HG03378 (cell line): ENCODE results near the gene NEMP2.

Experiments used
- ATAC-seq: cut with Tn5 transposase; IDR thresholded peaks from one replicate; pipeline ENCODE4 v1.9.1; 2021; ENCODE audit warnings: mild to moderate bottlenecking, moderate library complexity; ENCODE audit not compliant: unreplicated experiment

The NEMP2 gene, protein sequence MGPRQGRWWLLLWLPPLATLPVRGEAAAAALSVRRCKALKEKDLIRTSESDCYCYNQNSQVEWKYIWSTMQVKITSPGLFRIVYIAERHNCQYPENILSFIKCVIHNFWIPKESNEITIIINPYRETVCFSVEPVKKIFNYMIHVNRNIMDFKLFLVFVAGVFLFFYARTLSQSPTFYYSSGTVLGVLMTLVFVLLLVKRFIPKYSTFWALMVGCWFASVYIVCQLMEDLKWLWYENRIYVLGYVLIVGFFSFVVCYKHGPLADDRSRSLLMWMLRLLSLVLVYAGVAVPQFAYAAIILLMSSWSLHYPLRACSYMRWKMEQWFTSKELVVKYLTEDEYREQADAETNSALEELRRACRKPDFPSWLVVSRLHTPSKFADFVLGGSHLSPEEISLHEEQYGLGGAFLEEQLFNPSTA

DNA sequence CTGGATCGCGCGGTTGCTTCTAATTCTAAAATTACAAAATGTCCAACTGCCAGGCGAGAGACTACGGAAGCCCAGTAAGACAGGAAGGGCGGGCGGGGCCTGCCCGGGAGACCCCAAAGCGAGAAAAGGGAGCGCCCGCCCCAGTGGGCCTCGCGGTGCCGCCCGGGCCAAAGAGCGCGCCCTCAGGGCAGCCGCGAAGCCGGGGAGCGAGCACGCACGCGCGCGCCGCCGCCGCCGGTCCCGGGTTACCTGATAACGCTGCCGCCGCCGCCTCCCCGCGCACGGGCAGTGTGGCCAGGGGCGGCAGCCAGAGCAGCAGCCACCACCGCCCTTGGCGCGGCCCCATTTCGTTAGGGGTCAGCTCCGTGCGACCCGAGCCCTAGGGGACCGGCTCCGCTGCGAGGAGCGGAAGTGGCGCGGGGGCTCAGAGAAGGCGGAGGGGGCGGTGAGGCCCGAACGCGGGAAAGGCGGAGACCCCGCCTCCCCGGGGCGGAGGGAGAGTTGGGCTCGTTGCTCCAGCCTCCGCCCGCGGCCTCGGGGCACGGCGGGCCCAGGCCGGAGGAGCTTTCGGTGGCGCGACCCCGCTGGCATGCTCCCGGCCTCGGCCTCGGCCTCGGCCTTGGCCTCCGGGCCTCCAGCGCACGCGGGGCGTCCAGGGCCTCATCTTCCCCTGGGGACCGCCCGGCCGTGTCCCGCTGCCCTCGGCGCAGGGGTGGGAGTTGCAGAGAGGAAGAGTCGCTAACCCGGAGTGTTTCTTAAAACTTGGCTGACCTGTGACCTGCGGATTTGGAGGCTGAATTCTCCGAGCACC is at the start of gene NEMP2:
TSS of gene NEMP2 (minus strand) at position 413 of the 811 bp plus-strand sequence. CDS start at position 346, 67 bp downstream.
- ATAC-seq = peak; percentile 55

DNA sequence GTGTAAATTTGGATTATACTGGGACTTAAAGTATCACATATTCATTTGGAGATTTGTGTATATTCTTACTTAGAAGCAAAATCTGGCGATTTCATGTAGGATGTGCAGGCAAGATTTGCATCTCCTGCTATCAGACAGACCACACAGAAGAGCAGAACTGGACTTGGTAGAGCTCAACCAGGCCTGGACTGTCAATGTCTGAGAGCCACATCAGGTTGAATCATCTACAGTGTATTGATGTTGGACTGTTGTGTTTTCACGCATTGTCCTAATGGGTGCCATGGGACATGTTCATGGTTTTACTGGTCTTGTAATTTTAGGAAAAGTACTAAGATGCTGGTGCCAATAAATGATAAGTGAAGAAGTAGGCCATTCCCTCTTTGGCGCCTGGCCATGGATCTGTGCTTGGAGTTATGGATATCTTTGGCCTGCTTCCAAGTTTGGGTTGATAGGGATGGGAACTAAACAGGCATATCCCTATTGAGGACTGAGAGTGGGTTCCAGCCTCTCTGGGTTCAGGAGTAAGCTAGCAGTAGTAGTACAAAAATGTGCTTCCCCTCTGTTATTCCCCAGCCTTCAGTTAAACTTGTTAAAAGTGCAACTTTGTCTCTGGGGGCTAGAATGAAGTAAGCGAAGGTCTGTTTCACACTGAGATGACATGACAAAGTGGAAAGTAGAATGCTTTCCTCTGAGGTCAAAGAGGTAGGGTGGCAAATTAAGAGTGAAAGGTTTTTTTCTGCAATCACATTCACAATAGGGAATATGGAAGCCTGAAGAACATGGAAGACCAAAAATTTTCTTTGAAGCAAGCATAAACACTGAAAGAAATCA is 49.2 kb upstream of the NEMP2 start:
- peak; percentile 63 for ATAC-seq

DNA sequence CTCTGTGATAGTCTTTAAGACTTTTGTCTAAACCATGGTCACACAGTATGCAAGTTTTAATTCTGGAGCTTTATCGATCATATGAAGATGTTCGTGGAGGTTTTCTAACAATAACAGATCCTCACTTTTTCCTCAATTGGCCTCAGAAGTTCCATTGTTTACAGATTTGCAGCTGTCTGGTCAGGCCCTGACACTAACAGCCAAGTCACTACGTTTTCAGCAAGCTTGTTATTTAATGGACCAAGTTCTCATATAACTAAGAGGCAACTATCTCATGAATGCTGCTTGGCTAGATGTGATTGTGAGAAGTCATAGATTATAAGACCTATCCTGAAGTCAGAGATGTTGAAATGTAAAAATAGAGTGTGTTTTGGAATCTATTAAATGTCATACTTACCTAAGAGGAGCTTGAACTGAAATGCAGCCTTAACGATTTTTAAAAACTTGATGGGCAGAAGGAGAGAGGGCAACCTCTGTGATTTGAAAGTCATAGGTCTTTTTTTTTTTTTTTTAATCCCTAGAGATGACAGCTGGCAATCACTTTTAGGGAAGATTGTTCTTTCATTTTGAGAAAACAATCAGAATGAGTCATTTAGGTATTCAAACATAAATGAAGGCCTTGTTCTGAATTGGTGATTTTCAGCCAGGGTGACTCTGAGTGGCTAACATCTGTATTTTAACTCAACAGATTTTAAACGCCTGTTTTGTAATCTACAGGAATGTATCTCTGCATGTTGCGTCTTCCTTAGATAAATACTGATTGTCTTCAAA is 48.4 kb upstream of the NEMP2 start:
- peak; percentile 74 for ATAC-seq

DNA sequence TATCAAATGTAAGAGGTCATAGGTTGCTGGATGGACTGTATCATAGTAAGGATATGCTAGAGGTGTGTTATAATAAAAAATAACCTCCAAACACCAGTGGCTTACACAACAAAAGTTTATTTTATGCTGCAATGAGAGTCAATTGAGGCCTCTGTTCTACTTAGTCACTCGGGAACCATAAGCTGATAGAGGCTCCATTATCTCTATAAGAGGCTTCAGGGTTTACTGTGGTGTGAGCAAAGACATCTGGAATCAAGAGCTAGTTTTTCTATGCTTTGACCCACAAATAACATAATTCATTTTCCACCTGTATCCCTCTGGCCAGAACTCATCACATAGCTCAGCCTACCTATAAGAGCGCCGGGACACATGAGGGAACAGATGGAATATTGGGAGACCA is 47.5 kb upstream of the NEMP2 start:
- ATAC-seq = no peak

DNA sequence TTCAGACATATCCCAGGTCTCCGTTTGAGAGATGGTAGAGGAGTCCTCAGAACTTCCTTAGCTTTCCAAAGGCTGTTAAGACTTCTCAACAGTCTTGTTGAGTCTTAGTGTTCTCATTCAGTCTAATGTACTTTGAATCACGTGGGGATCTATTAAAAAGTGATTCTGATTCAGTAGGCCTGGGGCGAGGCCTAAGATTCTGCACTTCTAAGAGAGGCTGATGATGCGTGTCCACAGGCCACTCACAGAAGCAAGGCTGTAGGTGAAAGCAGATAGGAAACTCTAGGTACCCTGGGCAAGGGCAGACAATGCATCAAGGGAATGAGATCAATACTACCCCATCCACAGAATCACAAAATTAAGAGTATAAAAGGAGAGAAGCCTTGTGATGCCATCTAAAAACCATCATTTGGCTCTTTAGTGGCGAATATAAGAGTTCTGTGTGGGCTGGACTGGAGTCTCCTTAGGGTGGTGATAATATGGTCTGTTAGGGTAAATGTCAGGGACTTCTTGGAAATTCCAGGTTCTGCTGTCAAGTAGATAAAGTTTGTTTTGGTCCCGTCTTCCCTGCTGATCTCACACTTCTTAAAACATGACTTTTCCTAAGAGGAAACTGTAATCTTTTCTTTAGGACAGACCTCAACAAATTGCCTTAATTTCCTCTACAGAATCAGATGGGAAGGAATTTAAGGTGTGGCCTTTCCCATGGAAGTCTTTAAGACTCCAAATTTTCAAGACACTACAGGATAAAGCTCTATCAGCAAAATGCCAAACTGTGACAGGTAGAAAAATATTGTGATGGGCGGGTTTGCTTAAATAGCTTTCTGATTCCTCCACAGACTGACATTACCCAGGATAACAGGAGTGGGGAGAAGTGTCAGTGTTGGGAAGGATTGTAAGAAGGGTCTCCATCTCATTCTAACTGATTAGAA is 45.7 kb upstream of the NEMP2 start:
- no peak for ATAC-seq

- no peak for ATAC-seq
Measured at GRCh38 chr2:190579058-190579410, 44.5 kb upstream of the NEMP2 start.

- ATAC-seq = no peak
Measured at GRCh38 chr2:190578158-190579057, 43.9 kb upstream of the NEMP2 start.

- no peak for ATAC-seq
Measured at GRCh38 chr2:190576573-190576972, 42.1 kb upstream of the NEMP2 start.

GRCh38 chr2:190575263-190575662 is 40.7 kb upstream of the NEMP2 start:
- ATAC-seq = no peak

- no peak for ATAC-seq
Measured at GRCh38 chr2:190574169-190574568, 39.6 kb upstream of the NEMP2 start.

DNA sequence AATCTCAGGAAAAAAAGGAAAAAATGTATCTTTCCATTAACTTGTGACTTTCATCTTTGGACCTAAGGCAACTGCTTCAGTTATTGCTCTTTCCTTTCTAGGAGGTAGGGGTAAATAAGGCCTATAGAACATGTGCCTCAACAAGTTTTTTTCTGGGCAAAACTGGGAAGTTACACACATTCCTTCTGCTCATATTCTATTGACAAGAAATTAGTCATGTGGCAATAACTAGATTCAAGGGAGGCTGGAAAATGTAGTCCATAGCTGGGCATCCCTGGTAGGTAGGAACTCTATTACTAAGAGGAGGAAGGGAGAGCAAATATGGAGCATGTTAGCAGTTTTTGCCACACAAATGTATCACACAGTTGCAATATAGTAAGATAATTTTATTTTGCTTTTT is 37.7 kb upstream of the NEMP2 start:
- ATAC-seq = no peak

- no peak for ATAC-seq
Measured at GRCh38 chr2:190571686-190572085, 37.2 kb upstream of the NEMP2 start.

DNA sequence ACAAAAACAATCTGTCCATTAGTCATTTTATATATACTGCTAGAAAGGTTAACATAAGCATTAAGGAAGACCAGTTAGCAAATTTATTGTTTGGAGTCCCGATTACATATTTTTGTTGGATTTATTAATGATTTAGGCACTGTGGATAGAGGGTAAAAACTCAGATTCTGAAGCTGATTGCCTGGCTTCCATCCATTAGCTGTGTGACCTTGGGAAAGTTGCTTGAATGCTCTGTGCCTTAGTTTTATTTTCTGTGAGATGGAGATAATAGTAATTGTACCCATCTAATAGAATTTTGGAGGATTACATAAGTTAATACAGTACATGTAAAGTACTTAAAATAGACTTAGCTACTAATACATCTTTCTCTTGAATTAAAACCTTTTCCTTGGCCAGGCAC is 36.3 kb upstream of the NEMP2 start:
- ATAC-seq = no peak

- ATAC-seq = no peak
Measured at GRCh38 chr2:190569994-190570755, 35.7 kb upstream of the NEMP2 start.

- ATAC-seq = no peak
Measured at GRCh38 chr2:190564838-190565237, 30.3 kb upstream of the NEMP2 start.

- no peak for ATAC-seq
Measured at GRCh38 chr2:190563646-190564045, 29.1 kb upstream of the NEMP2 start.

GRCh38 chr2:190563109-190563508 is 28.6 kb upstream of the NEMP2 start:
- no peak for ATAC-seq

GRCh38 chr2:190562121-190562520 is 27.6 kb upstream of the NEMP2 start:
- no peak for ATAC-seq
